HEK293T (cell line): Measurements from ENCODE around the gene PLA1A.

Source experiments
- CTBP1 ChIP-seq: fragments of 450-650 bp; IDR thresholded peaks from 2 replicates; pipeline ENCODE4 v1.6.1; 2016; ENCODE audit warnings: borderline replicate concordance
- ELF4 ChIP-seq: fragments of 450-650 bp; IDR thresholded peaks from 2 replicates; pipeline ENCODE4 v1.6.1; 2017; ENCODE audit warnings: antibody characterized with exemption
- FOXA1 ChIP-seq: fragments of 450-650 bp; IDR thresholded peaks from 2 replicates; pipeline ENCODE4 v1.6.1; 2016; ENCODE audit warnings: mild to moderate bottlenecking
- FOXM1 ChIP-seq: fragments of 450-650 bp; IDR thresholded peaks from 2 replicates; pipeline ENCODE4 v1.6.1; 2017; ENCODE audit warnings: mild to moderate bottlenecking, borderline replicate concordance
- L3MBTL2 ChIP-seq: fragments of 450-650 bp; conservative IDR thresholded peaks from 2 replicates; pipeline ENCODE4 v1.6.1; 2016; ENCODE audit warnings: mild to moderate bottlenecking
- LEF1 ChIP-seq: fragments of 450-650 bp; IDR thresholded peaks from 2 replicates; pipeline ENCODE4 v1.6.1; 2017; ENCODE audit warnings: mild to moderate bottlenecking, borderline replicate concordance
- NFRKB ChIP-seq: fragments of 450-650 bp; IDR thresholded peaks from 2 replicates; pipeline ENCODE4 v1.6.1; 2016; ENCODE audit warnings: mild to moderate bottlenecking, moderate library complexity
- PKNOX1 ChIP-seq: fragments of 450-650 bp; IDR thresholded peaks from 2 replicates; pipeline ENCODE4 v1.6.1; 2016
- SP1 ChIP-seq: fragments of 450-650 bp; IDR thresholded peaks from 2 replicates; pipeline ENCODE4 v1.6.1; 2017
- SUZ12 ChIP-seq: fragments of 450-650 bp; IDR thresholded peaks from 2 replicates; pipeline ENCODE4 v1.6.1; 2016; ENCODE audit warnings: mild to moderate bottlenecking
- TARDBP ChIP-seq: fragments of 450-650 bp; IDR thresholded peaks from 2 replicates; pipeline ENCODE4 v1.6.1; 2016
- ZNF384 ChIP-seq: fragments of 450-650 bp; IDR thresholded peaks from 2 replicates; pipeline ENCODE4 v1.6.1; 2016

DNA sequence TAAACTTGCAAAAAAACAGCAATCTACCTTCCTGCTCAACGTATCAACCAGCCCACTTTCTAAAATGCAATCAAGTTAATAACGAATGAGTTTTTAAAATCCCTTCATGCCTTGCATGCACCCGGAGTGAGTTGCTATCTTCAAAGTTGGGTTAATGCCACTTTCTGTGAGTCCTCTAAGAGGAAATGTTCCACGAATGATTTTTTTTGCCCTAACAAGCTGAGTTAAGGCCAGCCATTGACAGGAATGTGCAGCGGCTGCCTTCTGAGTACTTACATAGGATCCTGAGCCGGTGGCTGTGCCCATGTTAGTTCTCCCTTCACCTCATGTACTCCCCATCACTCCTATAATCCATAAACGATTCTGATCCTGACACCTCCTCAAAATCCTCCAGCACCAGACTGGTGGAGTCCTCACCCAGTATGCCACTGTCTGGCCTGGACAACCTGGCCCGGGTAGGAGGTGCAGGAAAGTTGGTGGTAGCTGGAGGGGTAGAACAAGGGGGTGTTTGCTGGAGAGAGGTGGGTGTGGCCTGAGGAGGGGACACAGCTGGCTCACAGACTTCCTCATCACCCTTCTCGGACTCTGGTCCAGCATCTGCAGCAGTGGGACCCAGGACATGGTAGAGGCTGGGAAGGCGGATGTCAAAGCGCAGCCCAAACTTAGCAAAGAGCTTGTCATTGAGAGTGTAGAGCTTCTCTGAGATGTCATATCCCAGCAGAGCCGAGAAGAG lies 50.3 kb downstream of the PLA1A start:
- TF ChIP-seq ZNF384 (no peak), FOXM1 (no peak), LEF1 (no peak), L3MBTL2 (no peak), SP1 (no peak), PKNOX1 (no peak), NFRKB (no peak), ELF4 (no peak), FOXA1 (no peak), TARDBP (no peak), SUZ12 (no peak), CTBP1 (no peak)
